GM06990 (cell line): ENCODE results near the gene LDLRAD4.

Source experiments
- DNase-seq: peaks from one replicate; pipeline ENCODE4 v3.0.0-alpha.2; 2011; ENCODE audit not compliant: insufficient read length; ENCODE audit errors: extremely low read depth
- H3K27me3 ChIP-seq: replicated peaks from 2 replicates; pipeline ENCODE4 v1.6.0; 2011; ENCODE audit warnings: low read length; ENCODE audit not compliant: control insufficient read depth, insufficient read depth
- H3K36me3 ChIP-seq: 2 replicates; pipeline ENCODE4 v1.5.1; 2011; ENCODE audit warnings: low read length; ENCODE audit not compliant: control insufficient read depth, insufficient read depth
- H3K4me3 ChIP-seq: replicated peaks from 2 replicates; pipeline ENCODE4 v1.5.1; 2011; ENCODE audit warnings: low read depth, mild to moderate bottlenecking, control low read depth, low read length
- CTCF ChIP-seq: IDR thresholded peaks from 2 replicates; pipeline ENCODE4 v1.5.1; 2011; ENCODE audit warnings: low read length, control low read depth, mild to moderate bottlenecking, inconsistent platforms; ENCODE audit not compliant: insufficient read depth, poor library complexity, severe bottlenecking

LDLRAD4 gene

GRCh38 chr18:13531681-13532325 lies 313.2 kb downstream of the LDLRAD4 start:
- peaks cover 1% of the 10 kb centered on the region for H3K27me3 ChIP-seq
- no peak overlapping the region for H3K4me3 ChIP-seq
- H3K36me3 ChIP-seq: no peaks in the 10 kb centered on the region
- DNase-seq: no peak
- no peak for TF ChIP-seq CTCF

DNA sequence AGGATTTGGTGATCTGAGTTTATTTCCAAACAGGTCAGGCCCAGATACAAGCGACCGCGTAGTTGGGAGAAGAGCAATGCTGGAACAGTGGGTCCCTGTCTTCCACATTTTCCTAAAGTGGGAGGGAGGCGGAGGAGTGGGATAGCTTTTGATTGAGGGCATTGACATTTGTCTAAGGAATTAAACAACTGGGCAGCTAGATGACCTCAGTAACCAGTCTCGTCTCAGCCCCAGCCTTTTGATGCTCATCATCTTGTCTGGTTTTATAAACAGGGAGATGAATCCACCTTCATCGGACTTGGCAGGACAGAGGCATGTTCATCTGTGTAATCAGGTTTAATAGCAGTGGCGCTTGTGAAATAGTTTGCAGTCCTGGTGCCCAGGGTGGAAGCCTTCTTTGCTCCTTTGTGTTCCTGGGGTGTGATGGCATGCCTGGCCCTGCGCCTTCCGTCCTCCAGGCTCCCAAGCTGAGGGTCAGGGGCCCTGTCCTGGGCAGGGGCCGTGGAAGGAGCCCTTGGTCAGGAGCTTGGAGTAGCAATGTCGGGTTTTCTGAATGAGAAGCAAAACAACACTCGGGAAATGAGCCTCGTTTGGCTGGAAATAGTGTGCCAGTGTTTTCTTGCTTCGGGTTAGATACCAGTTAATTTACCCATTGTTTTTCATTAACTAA lies 314.0 kb downstream of the LDLRAD4 start:
- no peak for TF ChIP-seq CTCF
- no peak for DNase-seq
- H3K36me3 ChIP-seq: no peaks in the 10 kb centered on the region
- peaks cover 1% of the 10 kb centered on the region; the same call in 1 of the 2 replicates for H3K27me3 ChIP-seq
- H3K4me3 ChIP-seq: no peak overlapping the region

GRCh38 chr18:13534631-13535030 lies 316.1 kb downstream of the LDLRAD4 start:
- no peak for TF ChIP-seq CTCF
- H3K36me3 ChIP-seq: no peaks in the 10 kb centered on the region
- no peak overlapping the region for H3K4me3 ChIP-seq
- DNase-seq: no peak
- peaks cover 1% of the 10 kb centered on the region; the same call in 1 of the 2 replicates for H3K27me3 ChIP-seq

DNA sequence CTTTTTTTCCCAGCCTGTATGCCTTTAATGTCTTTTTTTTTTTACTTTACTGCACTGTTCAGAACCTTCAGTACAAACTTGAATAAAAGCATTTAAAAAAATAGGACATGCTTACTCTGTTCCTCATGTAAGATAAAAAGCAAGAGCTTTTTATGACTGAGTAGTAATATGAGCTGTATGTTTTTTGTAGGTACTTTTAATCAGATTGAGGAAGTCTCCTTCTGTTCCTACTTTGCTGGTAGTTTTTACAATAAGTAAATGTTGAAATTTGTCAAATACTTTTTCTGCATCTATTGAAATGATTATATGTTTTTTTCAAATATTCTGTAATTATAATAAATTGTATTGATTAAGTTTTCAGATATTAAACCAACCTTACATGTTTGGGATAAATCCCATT lies 318.0 kb downstream of the LDLRAD4 start:
- no peaks in the 10 kb centered on the region for H3K36me3 ChIP-seq
- H3K27me3 ChIP-seq: peaks cover 1% of the 10 kb centered on the region
- no peak for DNase-seq
- H3K4me3 ChIP-seq: no peak overlapping the region
- TF ChIP-seq CTCF: no peak

DNA sequence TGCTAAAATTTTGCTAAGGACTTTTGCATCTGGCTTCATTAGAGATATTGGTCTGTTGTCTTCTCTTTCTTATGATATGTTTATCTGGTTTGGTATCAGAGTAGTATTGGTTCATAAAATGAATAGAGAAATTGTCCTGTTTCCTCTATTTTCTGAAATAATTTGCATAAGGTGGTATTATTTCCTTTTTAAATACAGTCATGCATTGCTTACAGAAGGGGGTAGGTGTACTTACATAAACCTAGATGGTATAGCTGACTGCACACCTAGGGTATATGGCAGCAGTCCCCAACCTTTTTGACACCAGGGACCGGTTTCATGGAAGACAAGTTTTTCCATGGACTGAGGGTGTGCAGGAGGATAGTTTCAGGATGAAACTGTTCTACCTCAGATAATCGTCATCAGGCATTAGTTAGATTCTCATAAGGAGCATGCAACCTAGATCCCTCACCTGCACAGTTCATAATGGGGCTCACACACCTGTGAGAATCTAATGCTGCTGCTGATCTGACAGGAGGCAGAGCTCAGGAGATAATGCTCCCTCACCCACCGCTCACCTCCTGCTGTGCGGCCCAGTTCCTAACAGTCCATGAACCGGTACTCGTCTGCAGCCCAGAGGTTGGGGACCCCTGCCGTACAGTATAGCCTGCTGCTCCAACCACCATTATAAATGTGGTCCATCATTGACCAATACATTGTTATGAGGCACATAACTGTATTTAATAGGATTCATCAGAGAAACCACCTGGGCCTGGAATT lies 318.6 kb downstream of the LDLRAD4 start:
- H3K36me3 ChIP-seq: no peaks in the 10 kb centered on the region
- TF ChIP-seq CTCF: no peak
- H3K27me3 ChIP-seq: peaks cover 1% of the 10 kb centered on the region
- DNase-seq: no peak
- H3K4me3 ChIP-seq: no peak overlapping the region
